NCI-H2081 treated with DMSO at 0.1 percent for 48 hours (cell line): ENCODE data around the gene NXN.
"Not testable (repeated sequence)": the region's sequence is repeated elsewhere in the genome, so short reads cannot be mapped to it uniquely, and the experiment has no call there.

Experiments used
- DNase-seq: peaks from one replicate; lab custom pipeline; 2025; lab: John Stamatoyannopoulos, UW

The NXN gene

GRCh38 chr17:799261-799660 is 180.3 kb downstream of the NXN start:
- DNase-seq = no peak

GRCh38 chr17:798246-798645 is 181.3 kb downstream of the NXN start:
- DNase-seq = no peak

DNA sequence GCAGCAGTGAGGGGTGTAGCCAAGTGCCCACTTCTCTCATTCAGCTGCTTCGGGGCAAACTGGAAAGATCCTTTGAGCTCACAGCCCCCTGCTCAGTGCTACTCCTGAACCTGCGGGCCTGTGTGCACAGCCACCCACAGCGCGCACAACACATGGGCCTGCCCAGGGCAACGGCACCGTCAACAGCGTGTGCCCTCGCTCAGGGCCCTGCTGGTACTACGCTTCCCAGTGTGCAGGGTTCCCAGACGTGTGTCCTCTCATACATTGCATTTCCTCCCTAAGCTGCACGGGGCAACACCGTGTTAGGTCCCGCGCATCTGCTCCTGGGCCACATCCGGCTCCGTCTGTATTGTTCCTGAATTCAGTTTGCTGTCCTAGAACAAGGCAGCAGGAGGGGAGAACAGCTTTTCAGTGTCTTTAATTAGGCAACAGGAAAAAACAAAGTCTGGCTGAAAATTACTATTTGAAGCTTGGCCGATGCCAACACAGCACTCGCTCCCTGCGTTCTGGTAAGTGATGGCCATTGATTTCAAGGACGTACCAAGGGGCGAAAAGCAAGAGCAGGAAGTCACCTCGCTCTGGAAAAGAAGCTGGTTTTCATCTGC is 182.2 kb downstream of the NXN start:
- no peak for DNase-seq

GRCh38 chr17:796609-797008 is 183.0 kb downstream of the NXN start:
- no peak for DNase-seq

DNA sequence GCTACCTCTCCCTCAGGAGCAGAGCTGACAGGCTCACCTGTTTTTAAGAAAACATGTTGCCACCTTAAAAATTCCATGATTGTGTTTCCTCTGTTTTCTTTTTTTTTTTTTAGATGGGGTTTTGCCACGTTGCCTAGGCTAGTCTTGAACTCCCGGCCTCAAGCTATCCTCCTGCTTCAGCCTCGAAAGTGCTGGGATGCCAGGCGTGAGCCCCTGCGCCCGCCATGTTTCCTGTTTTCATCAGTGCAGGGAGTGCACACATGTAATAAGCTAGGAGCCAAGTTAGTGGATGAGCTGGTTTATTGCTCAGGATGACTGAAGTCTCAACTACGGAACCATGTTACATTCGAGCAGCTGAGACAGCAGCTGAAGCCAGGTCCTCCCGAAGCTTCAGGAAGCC is 183.9 kb downstream of the NXN start:
- DNase-seq = no peak

DNA sequence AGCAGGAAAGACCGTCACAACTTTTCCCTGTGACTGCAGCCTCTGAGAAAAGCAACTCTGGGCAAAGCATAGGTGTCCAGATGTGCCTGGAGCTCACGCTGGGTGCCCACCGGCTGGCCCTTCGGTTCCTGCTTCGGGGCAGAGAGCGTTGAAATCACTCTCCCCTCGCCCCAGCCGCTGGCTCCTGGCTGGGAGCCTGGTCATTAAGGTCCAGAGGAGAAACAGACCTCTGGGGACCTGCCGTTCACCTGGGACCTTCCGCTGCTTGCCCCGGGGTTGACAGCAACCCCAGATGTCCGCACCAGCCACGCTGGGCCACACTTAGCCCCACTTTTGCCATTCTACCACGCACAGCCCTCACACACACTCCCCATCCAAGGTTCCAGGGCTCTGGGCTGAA is 184.3 kb downstream of the NXN start:
- DNase-seq = no peak

- peak; percentile 81 for DNase-seq
Measured at GRCh38 chr17:794876-795275, 184.7 kb downstream of the NXN start.

- DNase-seq = no peak
Measured at GRCh38 chr17:792277-792676, 187.3 kb downstream of the NXN start.

DNA sequence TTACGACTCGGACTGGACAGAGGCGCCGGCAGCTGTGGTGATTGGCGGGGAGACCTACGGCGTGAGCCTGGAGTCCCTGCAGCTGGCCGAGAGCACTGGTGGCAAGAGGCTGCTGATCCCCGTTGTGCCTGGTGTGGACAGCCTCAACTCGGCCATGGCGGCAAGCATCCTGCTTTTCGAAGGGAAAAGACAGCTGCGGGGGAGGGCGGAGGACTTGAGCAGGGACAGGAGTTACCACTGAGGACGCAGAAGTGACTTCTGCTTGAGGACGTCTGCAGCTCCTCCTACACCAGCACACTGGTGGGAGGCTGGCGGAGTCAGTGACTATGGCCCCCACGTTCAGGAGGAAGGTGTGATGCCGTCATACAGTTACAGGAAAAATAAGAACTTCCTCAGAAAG is 187.7 kb downstream of the NXN start:
- no peak for DNase-seq

GRCh38 chr17:790874-791247 is 188.7 kb downstream of the NXN start:
- not testable (repeated sequence) for DNase-seq

DNA sequence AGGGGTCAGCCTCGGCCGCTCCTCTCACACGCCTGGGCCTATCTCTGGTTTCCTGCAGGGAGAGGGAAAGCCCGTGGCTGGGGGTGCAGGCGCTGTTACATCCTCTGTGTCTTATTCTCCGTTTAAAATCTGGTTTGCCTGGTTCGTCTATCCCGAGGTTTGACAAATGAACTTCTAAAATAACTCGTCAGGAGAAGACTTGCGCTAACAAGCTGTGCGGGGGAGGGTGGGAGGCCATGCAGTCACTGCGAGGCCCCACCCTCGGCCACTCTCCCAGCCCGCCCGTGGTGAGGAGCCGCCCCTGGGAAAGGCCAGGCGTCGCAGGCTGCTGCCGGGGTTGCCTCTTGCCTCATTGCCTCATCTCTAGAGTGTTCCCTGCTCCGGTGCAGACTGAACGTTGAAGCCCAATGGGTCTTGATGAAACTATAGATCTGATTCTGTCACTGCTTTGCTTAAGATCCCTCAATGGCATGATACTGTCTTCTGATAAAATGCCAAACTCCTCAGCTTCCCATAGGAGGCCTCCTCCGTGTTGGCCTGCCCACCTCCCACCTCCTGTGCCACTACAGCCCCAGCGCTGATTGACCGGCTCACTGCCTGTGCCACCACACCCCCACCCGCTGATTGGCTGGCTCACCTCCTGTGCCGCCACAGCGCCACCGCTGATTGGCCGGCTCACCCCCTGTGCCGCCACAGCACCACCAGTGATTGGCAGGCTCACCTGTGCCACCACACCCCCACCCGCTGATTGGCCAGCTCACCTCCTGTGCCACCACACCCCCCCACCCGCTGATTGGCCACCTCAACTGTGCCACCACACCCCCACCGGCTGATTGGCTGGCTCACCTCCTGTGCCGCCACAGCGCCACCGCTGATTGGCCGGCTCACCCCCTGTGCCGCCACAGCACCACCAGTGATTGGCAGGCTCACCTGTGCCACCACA is 189.4 kb downstream of the NXN start:
- not testable (repeated sequence) for DNase-seq

GRCh38 chr17:789160-789840 is 190.3 kb downstream of the NXN start:
- DNase-seq = no peak

- DNase-seq = no peak
Measured at GRCh38 chr17:788551-788950, 191.0 kb downstream of the NXN start.

DNA sequence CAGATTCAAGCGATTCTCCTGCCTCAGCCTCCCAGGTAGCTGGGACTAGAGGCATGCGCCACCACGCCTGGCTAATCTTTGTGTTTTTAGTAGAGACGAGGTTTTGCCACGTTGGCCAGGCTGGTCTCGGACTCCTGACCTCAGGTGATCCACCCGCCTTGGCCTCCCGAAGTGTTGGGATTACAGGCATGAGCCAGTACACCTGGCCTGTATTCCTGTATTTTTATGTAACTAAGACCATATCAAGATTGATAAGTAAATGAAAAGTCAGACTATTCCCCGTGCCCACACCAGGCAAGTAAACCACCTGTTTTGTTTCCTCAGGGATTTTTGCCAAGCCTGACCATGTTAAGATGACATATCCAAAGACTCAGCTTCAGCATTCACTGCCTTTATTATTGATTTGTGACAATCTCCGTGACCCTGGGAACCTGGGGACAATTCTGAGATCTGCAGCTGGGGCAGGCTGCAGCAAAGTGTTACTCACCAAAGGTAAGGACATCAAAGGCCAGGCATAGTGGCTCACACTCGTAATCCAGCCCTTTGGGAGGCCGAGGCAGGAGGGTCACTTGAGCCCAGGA is 191.8 kb downstream of the NXN start:
- no peak for DNase-seq

DNA sequence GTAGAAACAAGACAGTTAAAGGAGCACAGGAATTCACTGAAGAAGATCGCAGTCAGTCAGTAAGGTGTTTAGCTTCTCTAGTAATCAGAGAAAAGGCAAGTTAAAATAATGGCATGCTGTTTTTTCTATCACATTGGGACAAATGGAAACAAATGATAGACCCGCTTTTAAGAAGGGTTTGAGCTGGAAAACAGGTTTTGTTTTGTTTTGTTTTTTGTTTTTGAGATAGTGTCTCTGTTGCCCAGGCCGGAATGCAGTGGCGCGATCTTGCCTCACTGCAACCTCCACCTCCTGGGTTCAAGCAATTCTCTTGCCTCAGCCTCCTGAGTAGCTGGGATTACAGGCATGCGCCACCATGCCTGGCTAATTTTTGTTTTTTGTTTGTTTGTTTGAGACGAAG is 193.7 kb downstream of the NXN start:
- not testable (repeated sequence) for DNase-seq

DNA sequence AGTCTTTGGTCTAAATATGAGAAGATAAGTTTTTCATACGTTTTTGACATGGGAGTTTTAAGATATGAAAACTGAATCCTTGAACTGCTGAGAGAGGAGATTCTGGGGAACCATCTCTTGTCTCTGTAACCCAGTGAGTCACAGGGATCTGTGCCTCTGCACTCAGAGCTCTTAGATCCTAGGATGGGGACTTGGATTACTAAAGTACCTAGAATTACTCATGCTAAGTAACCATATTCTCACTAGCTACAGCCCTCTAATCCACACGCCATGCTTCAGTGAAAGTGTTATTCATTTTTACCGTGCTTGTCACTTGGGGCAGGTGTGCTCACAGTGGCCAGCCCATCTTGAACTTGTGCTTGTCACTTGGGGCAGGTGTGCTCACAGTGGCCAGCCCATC is 195.4 kb downstream of the NXN start:
- DNase-seq = no peak

GRCh38 chr17:781805-782731 is 197.5 kb downstream of the NXN start, which contains the start of the genes GLOD4 and MRM3:
Gene GLOD4 (minus strand): TSS chr17:782280. CDS start chr17:782255, 25 bp downstream.
Gene MRM3 (plus strand): TSS chr17:782353. CDS start chr17:782379, 26 bp downstream.
- DNase-seq = no peak

GRCh38 chr17:778096-778495 is 201.5 kb downstream of the NXN start:
- no peak for DNase-seq

GRCh38 chr17:774313-774584 is 205.3 kb downstream of the NXN start:
- no peak for DNase-seq

DNA sequence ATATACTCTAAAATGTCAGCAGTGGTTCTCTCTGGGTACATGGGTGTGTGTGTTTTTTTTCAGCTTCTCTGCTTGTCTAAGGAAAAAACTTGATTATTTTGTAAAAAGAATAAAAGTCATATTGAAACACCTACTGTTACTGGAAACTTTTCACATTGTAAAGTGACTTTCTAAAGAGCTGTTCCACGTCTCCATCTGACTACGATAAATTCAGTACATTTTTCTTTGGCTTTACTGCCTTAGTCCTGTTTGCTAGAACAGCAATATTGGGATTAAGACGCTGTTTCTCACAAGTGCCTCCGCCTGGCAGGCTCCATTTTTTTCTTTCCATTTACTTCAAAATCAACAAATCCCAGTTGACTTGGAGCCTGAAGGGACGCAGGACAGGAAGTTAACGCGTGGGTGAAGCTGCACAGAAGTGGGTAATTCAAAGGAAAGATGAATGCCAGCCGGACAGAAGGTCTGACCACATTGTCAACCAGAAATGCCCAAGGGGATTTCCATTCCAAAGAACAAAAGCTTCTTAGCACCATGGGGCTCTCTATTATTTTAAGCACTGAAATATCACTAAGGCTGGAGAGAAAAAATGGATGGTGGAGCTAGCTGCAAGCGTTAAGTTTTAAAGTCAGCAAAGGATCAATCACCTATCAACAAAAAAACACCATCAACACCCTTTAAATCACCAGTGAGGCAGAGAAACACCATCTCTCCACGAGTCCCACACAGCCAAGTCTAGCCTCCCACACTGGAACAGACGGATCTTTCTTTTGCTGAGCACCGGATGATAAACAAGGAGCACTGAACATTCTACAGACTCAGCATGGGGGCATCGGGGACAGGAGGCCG is 205.9 kb downstream of the NXN start:
- DNase-seq = no peak

DNA sequence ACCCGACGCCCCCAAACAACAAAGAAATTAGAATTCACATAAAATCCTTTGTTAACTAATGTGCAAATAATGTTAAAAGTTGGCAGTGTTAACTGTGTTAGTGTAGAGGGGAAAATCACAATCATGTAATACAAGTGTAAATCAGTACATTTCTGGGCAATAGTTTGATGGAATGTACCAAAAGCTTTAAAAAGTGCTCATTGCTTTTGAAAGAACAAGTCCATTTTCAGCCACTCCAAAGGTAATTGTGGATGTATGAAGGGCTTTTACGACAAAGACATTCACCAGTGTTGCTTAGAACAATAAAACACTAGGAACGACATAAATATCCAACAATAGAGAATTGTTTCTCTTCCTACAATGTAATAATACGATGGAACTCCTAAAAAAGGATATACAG is 206.6 kb downstream of the NXN start:
- DNase-seq = no peak
